GM06990 (cell line): ENCODE measurements around the gene ATOX1.
A peak's percentile ranks its signal among the peaks of the same experiment; 100 is the strongest.

Experiments used
- DNase-seq: peaks from one replicate; pipeline ENCODE4 v3.0.0-alpha.2; 2011; ENCODE audit not compliant: insufficient read length; ENCODE audit errors: extremely low read depth
- H3K27me3 ChIP-seq: replicated peaks from 2 replicates; pipeline ENCODE4 v1.6.0; 2011; ENCODE audit warnings: low read length; ENCODE audit not compliant: control insufficient read depth, insufficient read depth
- H3K36me3 ChIP-seq: 2 replicates; pipeline ENCODE4 v1.5.1; 2011; ENCODE audit warnings: low read length; ENCODE audit not compliant: control insufficient read depth, insufficient read depth
- H3K4me3 ChIP-seq: replicated peaks from 2 replicates; pipeline ENCODE4 v1.5.1; 2011; ENCODE audit warnings: low read depth, mild to moderate bottlenecking, control low read depth, low read length
- TF ChIP-seq, protein P1 (sequence below): IDR thresholded peaks from 2 replicates; pipeline ENCODE4 v1.5.1; 2011; ENCODE audit warnings: low read length, control low read depth, mild to moderate bottlenecking, inconsistent platforms; ENCODE audit not compliant: insufficient read depth, poor library complexity, severe bottlenecking

Gene ATOX1, protein sequence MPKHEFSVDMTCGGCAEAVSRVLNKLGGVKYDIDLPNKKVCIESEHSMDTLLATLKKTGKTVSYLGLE

GRCh38 chr5:151758430-151759241 lies at the start of gene ATOX1:
Gene ATOX1 (minus strand): TSS chr5:151758631. CDS start chr5:151758551, 80 bp downstream.
- no peaks in the 10 kb centered on the region for H3K27me3 ChIP-seq
- DNase-seq: peak; percentile 93
- H3K4me3 ChIP-seq: peak within 1 kb of the TSS; percentile 98
- TF ChIP-seq, protein P1, sequence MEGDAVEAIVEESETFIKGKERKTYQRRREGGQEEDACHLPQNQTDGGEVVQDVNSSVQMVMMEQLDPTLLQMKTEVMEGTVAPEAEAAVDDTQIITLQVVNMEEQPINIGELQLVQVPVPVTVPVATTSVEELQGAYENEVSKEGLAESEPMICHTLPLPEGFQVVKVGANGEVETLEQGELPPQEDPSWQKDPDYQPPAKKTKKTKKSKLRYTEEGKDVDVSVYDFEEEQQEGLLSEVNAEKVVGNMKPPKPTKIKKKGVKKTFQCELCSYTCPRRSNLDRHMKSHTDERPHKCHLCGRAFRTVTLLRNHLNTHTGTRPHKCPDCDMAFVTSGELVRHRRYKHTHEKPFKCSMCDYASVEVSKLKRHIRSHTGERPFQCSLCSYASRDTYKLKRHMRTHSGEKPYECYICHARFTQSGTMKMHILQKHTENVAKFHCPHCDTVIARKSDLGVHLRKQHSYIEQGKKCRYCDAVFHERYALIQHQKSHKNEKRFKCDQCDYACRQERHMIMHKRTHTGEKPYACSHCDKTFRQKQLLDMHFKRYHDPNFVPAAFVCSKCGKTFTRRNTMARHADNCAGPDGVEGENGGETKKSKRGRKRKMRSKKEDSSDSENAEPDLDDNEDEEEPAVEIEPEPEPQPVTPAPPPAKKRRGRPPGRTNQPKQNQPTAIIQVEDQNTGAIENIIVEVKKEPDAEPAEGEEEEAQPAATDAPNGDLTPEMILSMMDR: no peak
- peaks cover 2% of the 10 kb centered on the region for H3K36me3 ChIP-seq

DNA sequence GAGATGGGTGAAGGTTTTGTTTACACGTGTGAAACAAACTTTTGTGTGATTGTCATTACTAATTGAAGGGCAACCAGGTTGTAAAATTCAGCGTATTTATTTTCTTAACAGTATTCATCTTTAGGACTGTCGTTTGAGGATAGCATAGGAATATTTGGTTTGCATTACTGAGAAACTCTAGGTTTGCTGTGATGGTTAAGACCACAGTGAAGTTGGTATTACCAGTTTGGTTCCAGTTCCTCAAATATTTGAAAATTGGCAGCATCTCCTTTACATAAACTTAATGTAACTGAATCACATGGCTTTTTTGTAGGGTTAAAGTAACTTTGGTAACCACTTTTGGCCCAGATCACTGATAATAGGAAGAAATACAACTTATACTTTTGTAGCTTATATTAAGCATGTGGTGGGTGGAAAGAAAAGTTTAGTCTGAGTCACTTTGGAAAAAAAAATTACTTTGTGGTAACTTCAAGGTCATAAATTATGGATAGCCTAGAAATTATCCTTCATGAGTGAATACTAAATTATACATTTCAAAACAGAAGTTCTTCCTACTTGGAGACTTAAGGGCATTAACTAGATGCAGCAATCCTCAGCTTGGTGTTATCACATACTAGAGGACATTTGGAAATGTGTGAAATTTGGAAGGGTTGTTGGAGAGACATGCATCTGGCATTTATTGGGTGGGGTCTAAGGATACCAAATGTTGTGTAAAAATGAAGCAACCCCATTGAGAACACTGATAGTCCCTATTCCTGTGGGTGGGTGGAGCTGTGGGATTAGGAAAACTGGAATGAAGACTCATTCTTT lies 47.2 kb upstream of the ATOX1 start:
- TF ChIP-seq, protein P1: no peak
- Histone ChIP-seq H3K36me3 (peaks cover 12% of the 10 kb centered on the region), H3K27me3 (no peaks in the 10 kb centered on the region), H3K4me3 (no peak overlapping the region)
- no peak for DNase-seq

GRCh38 chr5:151800532-151800931 lies 42.1 kb upstream of the ATOX1 start:
- H3K36me3 ChIP-seq: peaks cover 16% of the 10 kb centered on the region
- H3K27me3 ChIP-seq: no peaks in the 10 kb centered on the region
- TF ChIP-seq, protein P1: no peak
- DNase-seq: no peak
- no peak overlapping the region for H3K4me3 ChIP-seq

DNA sequence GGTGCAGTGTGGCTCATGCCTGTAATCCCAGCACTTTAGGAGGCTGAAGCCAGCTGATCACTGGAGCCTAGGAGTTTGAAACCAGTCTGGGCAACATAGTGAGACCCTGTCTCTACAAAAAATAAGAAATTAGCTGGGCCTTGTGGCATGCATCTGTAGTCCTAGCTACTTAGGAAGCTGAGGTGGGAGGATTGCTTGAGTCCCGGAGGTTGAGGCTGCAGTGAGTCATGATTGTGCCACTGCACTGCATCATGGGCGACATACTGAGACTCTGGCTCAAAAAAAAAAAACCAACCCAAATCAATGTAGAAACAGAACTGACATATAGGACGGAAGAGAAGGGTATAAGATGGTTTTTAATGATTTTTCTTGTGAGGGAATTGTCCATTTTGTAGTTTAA lies 41.0 kb upstream of the ATOX1 start:
- Histone ChIP-seq H3K27me3 (no peaks in the 10 kb centered on the region), H3K36me3 (peaks cover 18% of the 10 kb centered on the region), H3K4me3 (no peak overlapping the region)
- TF ChIP-seq, protein P1: no peak
- no peak for DNase-seq

- Histone ChIP-seq H3K36me3 (peaks cover 20% of the 10 kb centered on the region), H3K27me3 (no peaks in the 10 kb centered on the region), H3K4me3 (no peak overlapping the region)
- DNase-seq: no peak
- TF ChIP-seq, protein P1: no peak
Measured at GRCh38 chr5:151798674-151799073, 40.2 kb upstream of the ATOX1 start.
